ENCODE data around the gene ANKRD40.

DNA sequence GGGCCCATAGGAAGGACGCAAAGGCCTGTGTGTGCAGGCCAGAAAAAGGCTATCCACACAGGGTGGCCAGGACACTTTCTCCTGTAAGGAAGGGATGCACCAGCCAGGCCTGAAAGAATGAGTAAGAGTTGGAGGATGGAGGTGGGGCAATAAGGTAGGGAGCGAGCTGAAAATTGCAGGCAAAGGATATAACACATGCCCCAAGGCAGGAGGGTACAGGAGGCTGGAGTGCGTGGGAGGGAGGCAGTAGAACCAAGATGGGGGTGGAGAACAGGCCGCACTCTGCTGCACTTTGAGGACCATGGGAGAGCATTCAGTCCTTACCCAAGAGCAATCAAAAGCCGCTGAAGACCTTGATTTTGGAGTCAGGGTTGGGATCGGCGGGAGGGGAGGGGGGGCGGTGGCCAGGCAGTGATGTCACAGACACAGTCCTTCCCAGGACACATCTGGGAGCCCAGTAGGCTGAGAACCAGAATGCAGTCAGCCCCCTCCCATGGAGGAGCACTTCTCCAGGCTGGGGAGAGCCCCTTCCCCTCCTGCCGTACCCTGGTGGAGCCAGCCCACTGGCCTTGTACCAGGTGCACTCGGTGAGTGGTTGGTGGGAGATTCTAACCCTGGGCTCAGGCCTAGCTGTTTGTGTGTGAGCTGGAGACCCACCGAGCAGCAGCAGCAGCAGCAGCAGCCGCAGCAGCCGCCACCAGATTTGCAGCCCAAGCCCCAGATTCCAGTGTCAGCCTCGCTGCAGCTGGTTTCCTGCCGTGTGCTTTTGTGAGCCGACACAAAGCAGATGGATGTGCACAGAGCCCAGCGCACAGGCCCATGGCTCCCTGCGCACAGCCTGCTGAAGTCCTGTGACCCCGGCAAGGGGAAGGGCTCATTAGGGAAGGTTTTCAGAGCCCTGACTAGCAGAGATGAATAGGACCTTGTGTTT is 17.5 kb downstream of the ANKRD40 start:
- TF ChIP-seq POLR2A (IDR thresholded peaks at IDR 0.05), result no peak
- TF ChIP-seq, protein P1, sequence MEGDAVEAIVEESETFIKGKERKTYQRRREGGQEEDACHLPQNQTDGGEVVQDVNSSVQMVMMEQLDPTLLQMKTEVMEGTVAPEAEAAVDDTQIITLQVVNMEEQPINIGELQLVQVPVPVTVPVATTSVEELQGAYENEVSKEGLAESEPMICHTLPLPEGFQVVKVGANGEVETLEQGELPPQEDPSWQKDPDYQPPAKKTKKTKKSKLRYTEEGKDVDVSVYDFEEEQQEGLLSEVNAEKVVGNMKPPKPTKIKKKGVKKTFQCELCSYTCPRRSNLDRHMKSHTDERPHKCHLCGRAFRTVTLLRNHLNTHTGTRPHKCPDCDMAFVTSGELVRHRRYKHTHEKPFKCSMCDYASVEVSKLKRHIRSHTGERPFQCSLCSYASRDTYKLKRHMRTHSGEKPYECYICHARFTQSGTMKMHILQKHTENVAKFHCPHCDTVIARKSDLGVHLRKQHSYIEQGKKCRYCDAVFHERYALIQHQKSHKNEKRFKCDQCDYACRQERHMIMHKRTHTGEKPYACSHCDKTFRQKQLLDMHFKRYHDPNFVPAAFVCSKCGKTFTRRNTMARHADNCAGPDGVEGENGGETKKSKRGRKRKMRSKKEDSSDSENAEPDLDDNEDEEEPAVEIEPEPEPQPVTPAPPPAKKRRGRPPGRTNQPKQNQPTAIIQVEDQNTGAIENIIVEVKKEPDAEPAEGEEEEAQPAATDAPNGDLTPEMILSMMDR (IDR thresholded peaks at IDR 0.05), result no peak
